H9 (cell line): ENCODE measurements around the gene CFAP57. TPM values are rescaled to one million over a fixed set of nuclear protein-coding genes. Genes with fewer than 3 reads are reported as not detected.

Experiments used
- DNase-seq: peaks from one replicate; pipeline ENCODE4 v3.0.0-alpha.2; 2017
- H2AFZ ChIP-seq: one replicate; pipeline ENCODE4 v1.6.1; 2013; ENCODE audit warnings: mild to moderate bottlenecking, low read length, control low read depth, moderate library complexity
- H2AK5ac ChIP-seq: 2 replicates; pipeline ENCODE4 v1.6.1; 2013; ENCODE audit warnings: low read length, control low read depth, mixed read lengths; ENCODE audit not compliant: insufficient read length
- H2BK120ac ChIP-seq: one replicate; pipeline ENCODE4 v1.6.1; 2013; ENCODE audit warnings: low read depth, mild to moderate bottlenecking, low read length, control low read depth, inconsistent platforms; ENCODE audit not compliant: poor library complexity, severe bottlenecking
- H2BK12ac ChIP-seq: 2 replicates; pipeline ENCODE4 v1.6.1; 2013; ENCODE audit warnings: low read length, control low read depth, mixed read lengths, low read depth; ENCODE audit not compliant: insufficient read length
- H2BK15ac ChIP-seq: 2 replicates; pipeline ENCODE4 v1.6.1; 2013; ENCODE audit warnings: low read depth, low read length, control low read depth
- H2BK20ac ChIP-seq: one replicate; pipeline ENCODE4 v1.6.1; 2013; ENCODE audit warnings: low read depth, mild to moderate bottlenecking, low read length, control low read depth, inconsistent platforms; ENCODE audit not compliant: poor library complexity, severe bottlenecking
- H2BK5ac ChIP-seq: 2 replicates; pipeline ENCODE4 v1.6.1; 2013; ENCODE audit warnings: low read length, control low read depth, mixed read lengths; ENCODE audit not compliant: insufficient read length
- H3K14ac ChIP-seq: 2 replicates; pipeline ENCODE4 v1.6.1; 2013; ENCODE audit warnings: low read length, control low read depth; ENCODE audit not compliant: insufficient read depth
- H3K18ac ChIP-seq: 2 replicates; pipeline ENCODE4 v1.6.1; 2013; ENCODE audit warnings: low read depth, mild to moderate bottlenecking, mixed read lengths, low read length, control low read depth; ENCODE audit not compliant: insufficient read length
- H3K23ac ChIP-seq: 2 replicates; pipeline ENCODE4 v1.6.1; 2013; ENCODE audit warnings: low read length, control low read depth, mixed read lengths, low read depth; ENCODE audit not compliant: insufficient read length
- H3K23me2 ChIP-seq: 2 replicates; pipeline ENCODE4 v1.6.1; 2013; ENCODE audit warnings: low read depth, mild to moderate bottlenecking, mixed read lengths, low read length, control low read depth; ENCODE audit not compliant: insufficient read length, poor library complexity, severe bottlenecking
- H3K27ac ChIP-seq: 2 replicates; pipeline ENCODE4 v1.5.1; 2013; ENCODE audit warnings: low read length, control low read depth, mixed read lengths, low read depth; ENCODE audit not compliant: insufficient read length
- H3K27me3 ChIP-seq: 2 replicates; pipeline ENCODE4 v1.6.1; 2013; ENCODE audit warnings: low read length, control low read depth, inconsistent platforms; ENCODE audit not compliant: insufficient read depth
- H3K4ac ChIP-seq: 2 replicates; pipeline ENCODE4 v1.6.1; 2013; ENCODE audit warnings: low read depth, mild to moderate bottlenecking, control low read depth, inconsistent platforms, low read length, moderate library complexity
- H3K4me1 ChIP-seq: 2 replicates; pipeline ENCODE4 v1.6.1; 2013; ENCODE audit warnings: low read length, control low read depth, inconsistent platforms; ENCODE audit not compliant: insufficient read depth
- H3K4me2 ChIP-seq: 2 replicates; pipeline ENCODE4 v1.6.1; 2013; ENCODE audit warnings: low read length, control low read depth, mixed read lengths; ENCODE audit not compliant: insufficient read length, insufficient read depth
- H3K56ac ChIP-seq: 2 replicates; pipeline ENCODE4 v1.6.1; 2013; ENCODE audit warnings: low read depth, mild to moderate bottlenecking, mixed read lengths, low read length, control low read depth; ENCODE audit not compliant: insufficient read length
- H3K79me1 ChIP-seq: 2 replicates; pipeline ENCODE4 v1.6.1; 2013; ENCODE audit warnings: low read depth, mild to moderate bottlenecking, moderate library complexity, low read length, control low read depth, inconsistent platforms; ENCODE audit not compliant: insufficient read depth, poor library complexity, severe bottlenecking
- H3K79me2 ChIP-seq: 2 replicates; pipeline ENCODE4 v1.6.1; 2013; ENCODE audit warnings: low read length, control low read depth, inconsistent platforms; ENCODE audit not compliant: insufficient read depth
- H3K9ac ChIP-seq: 2 replicates; pipeline ENCODE4 v1.6.1; 2013; ENCODE audit warnings: low read length, control low read depth, mixed read lengths; ENCODE audit not compliant: insufficient read length; ENCODE audit errors: extremely low read depth
- H3K9me3 ChIP-seq: one replicate; pipeline ENCODE4 v1.6.1; 2013; ENCODE audit warnings: low read depth, low read length, inconsistent platforms; ENCODE audit not compliant: control insufficient read depth
- H3T11ph ChIP-seq: one replicate; pipeline ENCODE4 v1.6.1; 2013; ENCODE audit warnings: mild to moderate bottlenecking, low read length, control low read depth, inconsistent platforms
- H4K20me1 ChIP-seq: one replicate; pipeline ENCODE4 v1.6.1; 2013; ENCODE audit not compliant: control insufficient read depth, insufficient read length, insufficient read depth
- H4K5ac ChIP-seq: 2 replicates; pipeline ENCODE4 v1.6.1; 2013; ENCODE audit warnings: low read depth, mild to moderate bottlenecking, mixed read lengths, low read length, control low read depth; ENCODE audit not compliant: insufficient read length
- H4K8ac ChIP-seq: replicated peaks from 2 replicates; pipeline ENCODE4 v1.6.1; 2013; ENCODE audit warnings: low read length, control low read depth, mixed read lengths, low read depth; ENCODE audit not compliant: insufficient read length
- H4K91ac ChIP-seq: 2 replicates; pipeline ENCODE4 v1.6.1; 2013; ENCODE audit warnings: low read depth, mild to moderate bottlenecking, moderate library complexity, mixed read lengths, low read length, control low read depth; ENCODE audit not compliant: insufficient read length
- H3K27ac Mint-ChIP-seq, 3 experiments: 2 replicates in 2 of 3; 3 replicates in 1 of 3; pipeline ENCODE4 v1.8.0; 2020 to 2021; ENCODE audit warnings: mixed read lengths in 3 of 3, mild to moderate bottlenecking in 1 of 3, moderate library complexity in 1 of 3
- H3K27me3 Mint-ChIP-seq: 2 replicates; pipeline ENCODE4 v1.8.0; 2021; ENCODE audit warnings: low read depth, mild to moderate bottlenecking, moderate library complexity, mixed read lengths
- H3K36me3 Mint-ChIP-seq, 3 experiments: 2 replicates in 2 of 3; 3 replicates in 1 of 3; pipeline ENCODE4 v1.8.0; 2020 to 2021; ENCODE audit warnings: low read depth in 3 of 3, mixed read lengths in 3 of 3; ENCODE audit not compliant: insufficient read depth in 1 of 3
- H3K4me1 Mint-ChIP-seq, 2 experiments: 2 replicates each; pipeline ENCODE4 v1.8.0; 2020; ENCODE audit warnings: mixed read lengths in 2 of 2
- H3K4me3 Mint-ChIP-seq, 2 experiments: 2 replicates in 1 of 2; 3 replicates in 1 of 2; pipeline ENCODE4 v1.8.0; 2020 to 2021; ENCODE audit warnings: mild to moderate bottlenecking in 2 of 2, mixed read lengths in 2 of 2, moderate library complexity in 1 of 2
- H3K9me3 Mint-ChIP-seq, 2 experiments: 2 replicates in 1 of 2; 3 replicates in 1 of 2; pipeline ENCODE4 v1.8.0; 2020; ENCODE audit warnings: mild to moderate bottlenecking in 2 of 2, mixed read lengths in 2 of 2, moderate library complexity in 1 of 2
- WGBS: extraction: QIAGEN DNeasy Blood & Tissue Kit; methylation state at CpG from one replicate; pipeline ENCODE4 v1.1.7; 2013; ENCODE audit warnings: missing lambda C conversion rate, low lambda C conversion rate, mixed read lengths; ENCODE audit not compliant: insufficient read length; ENCODE audit errors: extremely low coverage; 5-methylcytosine and 5-hydroxymethylcytosine counted together
- total RNA-seq: library from RNA; stranded (reverse); gene quantifications from 2 replicates; pipeline ENCODE4 v1.2.1, GENCODE V29; 2021
- TF ChIP-seq, protein P1 (sequence below): fragments of 200-600 bp; sonication (generic); conservative IDR thresholded peaks from 3 replicates; pipeline ENCODE4 v1.8.0; 2021; ENCODE audit warnings: antibody characterized with exemption, mild to moderate bottlenecking

Gene CFAP57
- total RNA-seq, 1 experiment from 2014 or later: 0.33 TPM

DNA sequence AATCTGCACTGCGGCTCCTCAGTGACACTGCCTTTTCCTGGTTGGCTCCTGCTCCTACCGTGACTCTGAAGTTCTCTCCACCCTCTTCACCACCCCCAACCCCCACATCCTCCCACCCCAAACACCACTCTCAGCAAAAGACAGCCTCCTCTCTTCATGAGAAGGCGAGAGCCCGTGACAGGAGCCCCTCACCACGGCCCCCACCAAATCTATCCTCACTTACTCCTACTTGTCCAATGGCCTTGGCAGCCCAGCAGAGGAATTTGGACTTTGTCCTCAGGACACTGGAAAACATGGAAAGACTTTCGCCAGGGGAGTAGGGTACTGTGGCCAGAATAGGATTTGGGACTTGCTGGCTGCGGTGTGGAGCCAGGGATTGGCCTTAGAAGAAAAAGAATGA lies 104.5 kb downstream of the CFAP57 start:
- Mint-ChIP-seq H3K27me3 (peaks cover 3% of the 10 kb centered on the region), H3K9me3 (no peaks in the 10 kb centered on the region), H3K36me3 (peaks cover 4 to 36% (median 14%) of the 10 kb centered on the region in 3 experiments; a peak in 6 of 7 replicates), H3K27ac (peak overlapping the region in 1 of 3 experiments; percentile 45; a peak in 1 of 7 replicates), H3K4me3 (no peak overlapping the region), H3K4me1 (peaks cover 2 to 6% of the 10 kb centered on the region in 2 experiments)
- Histone ChIP-seq H3K56ac (no peak overlapping the region), H3K23me2 (no peaks in the 10 kb centered on the region), H4K5ac (no peak overlapping the region), H3K14ac (no peak overlapping the region), H3T11ph (no peak overlapping the region), H3K4me1 (peaks cover 5% of the 10 kb centered on the region; the same call in 1 of the 2 replicates), H4K20me1 (peaks cover 3% of the 10 kb centered on the region), H4K8ac (no peak overlapping the region), H3K9ac (no peak overlapping the region), H2BK5ac (no peak overlapping the region), H3K9me3 (no peaks in the 10 kb centered on the region), H3K79me1 (no peaks in the 10 kb centered on the region), H2BK12ac (no peak overlapping the region), H3K79me2 (no peaks in the 10 kb centered on the region), H2BK20ac (no peak overlapping the region), H3K27me3 (no peaks in the 10 kb centered on the region), H2AK5ac (no peak overlapping the region), H2AFZ (no peak overlapping the region), H3K4ac (no peak overlapping the region), H3K27ac (no peak overlapping the region), H4K91ac (no peak overlapping the region), H2BK15ac (no peak overlapping the region), H3K4me2 (no peak overlapping the region), H3K23ac (no peak overlapping the region), H3K18ac (no peak overlapping the region), H2BK120ac (no peak overlapping the region)
- TF ChIP-seq, protein P1, sequence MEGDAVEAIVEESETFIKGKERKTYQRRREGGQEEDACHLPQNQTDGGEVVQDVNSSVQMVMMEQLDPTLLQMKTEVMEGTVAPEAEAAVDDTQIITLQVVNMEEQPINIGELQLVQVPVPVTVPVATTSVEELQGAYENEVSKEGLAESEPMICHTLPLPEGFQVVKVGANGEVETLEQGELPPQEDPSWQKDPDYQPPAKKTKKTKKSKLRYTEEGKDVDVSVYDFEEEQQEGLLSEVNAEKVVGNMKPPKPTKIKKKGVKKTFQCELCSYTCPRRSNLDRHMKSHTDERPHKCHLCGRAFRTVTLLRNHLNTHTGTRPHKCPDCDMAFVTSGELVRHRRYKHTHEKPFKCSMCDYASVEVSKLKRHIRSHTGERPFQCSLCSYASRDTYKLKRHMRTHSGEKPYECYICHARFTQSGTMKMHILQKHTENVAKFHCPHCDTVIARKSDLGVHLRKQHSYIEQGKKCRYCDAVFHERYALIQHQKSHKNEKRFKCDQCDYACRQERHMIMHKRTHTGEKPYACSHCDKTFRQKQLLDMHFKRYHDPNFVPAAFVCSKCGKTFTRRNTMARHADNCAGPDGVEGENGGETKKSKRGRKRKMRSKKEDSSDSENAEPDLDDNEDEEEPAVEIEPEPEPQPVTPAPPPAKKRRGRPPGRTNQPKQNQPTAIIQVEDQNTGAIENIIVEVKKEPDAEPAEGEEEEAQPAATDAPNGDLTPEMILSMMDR: no peak
- WGBS: no CpG with 5 or more reads among the region's 7 CpGs
- DNase-seq: peak; percentile 10
